ENCODE data around the gene DCAF15.

DNA sequence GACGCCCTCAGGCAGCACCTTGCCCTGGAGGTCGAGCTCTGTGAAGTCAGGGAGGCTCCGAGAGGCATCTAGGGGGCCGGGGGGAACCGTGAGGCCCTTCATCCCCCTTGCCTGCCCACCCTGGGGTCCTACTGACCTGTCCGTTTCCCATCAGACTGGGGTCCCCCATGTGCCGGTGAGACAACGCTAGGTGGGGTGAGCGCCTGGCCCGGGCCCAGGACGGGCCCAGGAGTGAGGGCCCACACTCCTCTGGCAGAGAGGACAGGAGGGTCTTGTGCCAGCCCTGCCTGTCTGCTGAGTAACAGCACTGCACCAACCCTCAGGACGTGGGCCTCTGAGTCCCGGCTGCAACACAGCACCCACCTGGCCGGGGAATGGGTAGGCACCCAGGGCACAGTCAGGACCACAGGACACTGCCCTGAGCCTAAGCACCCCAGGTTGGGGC lies 14.4 kb downstream of the DCAF15 start:
- TF ChIP-seq, protein P1, sequence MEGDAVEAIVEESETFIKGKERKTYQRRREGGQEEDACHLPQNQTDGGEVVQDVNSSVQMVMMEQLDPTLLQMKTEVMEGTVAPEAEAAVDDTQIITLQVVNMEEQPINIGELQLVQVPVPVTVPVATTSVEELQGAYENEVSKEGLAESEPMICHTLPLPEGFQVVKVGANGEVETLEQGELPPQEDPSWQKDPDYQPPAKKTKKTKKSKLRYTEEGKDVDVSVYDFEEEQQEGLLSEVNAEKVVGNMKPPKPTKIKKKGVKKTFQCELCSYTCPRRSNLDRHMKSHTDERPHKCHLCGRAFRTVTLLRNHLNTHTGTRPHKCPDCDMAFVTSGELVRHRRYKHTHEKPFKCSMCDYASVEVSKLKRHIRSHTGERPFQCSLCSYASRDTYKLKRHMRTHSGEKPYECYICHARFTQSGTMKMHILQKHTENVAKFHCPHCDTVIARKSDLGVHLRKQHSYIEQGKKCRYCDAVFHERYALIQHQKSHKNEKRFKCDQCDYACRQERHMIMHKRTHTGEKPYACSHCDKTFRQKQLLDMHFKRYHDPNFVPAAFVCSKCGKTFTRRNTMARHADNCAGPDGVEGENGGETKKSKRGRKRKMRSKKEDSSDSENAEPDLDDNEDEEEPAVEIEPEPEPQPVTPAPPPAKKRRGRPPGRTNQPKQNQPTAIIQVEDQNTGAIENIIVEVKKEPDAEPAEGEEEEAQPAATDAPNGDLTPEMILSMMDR (conservative IDR thresholded peaks at IDR 0.05; ENCODE audit: low read depth in 2 of 2): no peak
- TF ChIP-seq ZNF331 (CRISPR knock-in tag; IDR thresholded peaks at IDR 0.05; ENCODE audit: low read depth) (no peak), EZH2 (IDR thresholded peaks at IDR 0.05; ENCODE audit: low read depth, unreplicated experiment) (no peak), EZH2phosphoT487 (IDR thresholded peaks at IDR 0.05; ENCODE audit: unreplicated experiment) (no peak), POLR2AphosphoS5 (IDR thresholded peaks at IDR 0.05; ENCODE audit: low read depth) (no peak), JUNB (IDR thresholded peaks at IDR 0.05; ENCODE audit: unreplicated experiment) (no peak), ZNF114 (CRISPR knock-in tag; IDR thresholded peaks at IDR 0.05) (no peak), CREB1 (CRISPR knock-in tag; IDR thresholded peaks at IDR 0.05; ENCODE audit: low read depth) (no peak), STAT1 (IDR thresholded peaks at IDR 0.05; ENCODE audit: unreplicated experiment) (no peak), NANOG (IDR thresholded peaks at IDR 0.05; ENCODE audit: borderline replicate concordance) (no peak)
- TF ChIP-seq, protein P2, sequence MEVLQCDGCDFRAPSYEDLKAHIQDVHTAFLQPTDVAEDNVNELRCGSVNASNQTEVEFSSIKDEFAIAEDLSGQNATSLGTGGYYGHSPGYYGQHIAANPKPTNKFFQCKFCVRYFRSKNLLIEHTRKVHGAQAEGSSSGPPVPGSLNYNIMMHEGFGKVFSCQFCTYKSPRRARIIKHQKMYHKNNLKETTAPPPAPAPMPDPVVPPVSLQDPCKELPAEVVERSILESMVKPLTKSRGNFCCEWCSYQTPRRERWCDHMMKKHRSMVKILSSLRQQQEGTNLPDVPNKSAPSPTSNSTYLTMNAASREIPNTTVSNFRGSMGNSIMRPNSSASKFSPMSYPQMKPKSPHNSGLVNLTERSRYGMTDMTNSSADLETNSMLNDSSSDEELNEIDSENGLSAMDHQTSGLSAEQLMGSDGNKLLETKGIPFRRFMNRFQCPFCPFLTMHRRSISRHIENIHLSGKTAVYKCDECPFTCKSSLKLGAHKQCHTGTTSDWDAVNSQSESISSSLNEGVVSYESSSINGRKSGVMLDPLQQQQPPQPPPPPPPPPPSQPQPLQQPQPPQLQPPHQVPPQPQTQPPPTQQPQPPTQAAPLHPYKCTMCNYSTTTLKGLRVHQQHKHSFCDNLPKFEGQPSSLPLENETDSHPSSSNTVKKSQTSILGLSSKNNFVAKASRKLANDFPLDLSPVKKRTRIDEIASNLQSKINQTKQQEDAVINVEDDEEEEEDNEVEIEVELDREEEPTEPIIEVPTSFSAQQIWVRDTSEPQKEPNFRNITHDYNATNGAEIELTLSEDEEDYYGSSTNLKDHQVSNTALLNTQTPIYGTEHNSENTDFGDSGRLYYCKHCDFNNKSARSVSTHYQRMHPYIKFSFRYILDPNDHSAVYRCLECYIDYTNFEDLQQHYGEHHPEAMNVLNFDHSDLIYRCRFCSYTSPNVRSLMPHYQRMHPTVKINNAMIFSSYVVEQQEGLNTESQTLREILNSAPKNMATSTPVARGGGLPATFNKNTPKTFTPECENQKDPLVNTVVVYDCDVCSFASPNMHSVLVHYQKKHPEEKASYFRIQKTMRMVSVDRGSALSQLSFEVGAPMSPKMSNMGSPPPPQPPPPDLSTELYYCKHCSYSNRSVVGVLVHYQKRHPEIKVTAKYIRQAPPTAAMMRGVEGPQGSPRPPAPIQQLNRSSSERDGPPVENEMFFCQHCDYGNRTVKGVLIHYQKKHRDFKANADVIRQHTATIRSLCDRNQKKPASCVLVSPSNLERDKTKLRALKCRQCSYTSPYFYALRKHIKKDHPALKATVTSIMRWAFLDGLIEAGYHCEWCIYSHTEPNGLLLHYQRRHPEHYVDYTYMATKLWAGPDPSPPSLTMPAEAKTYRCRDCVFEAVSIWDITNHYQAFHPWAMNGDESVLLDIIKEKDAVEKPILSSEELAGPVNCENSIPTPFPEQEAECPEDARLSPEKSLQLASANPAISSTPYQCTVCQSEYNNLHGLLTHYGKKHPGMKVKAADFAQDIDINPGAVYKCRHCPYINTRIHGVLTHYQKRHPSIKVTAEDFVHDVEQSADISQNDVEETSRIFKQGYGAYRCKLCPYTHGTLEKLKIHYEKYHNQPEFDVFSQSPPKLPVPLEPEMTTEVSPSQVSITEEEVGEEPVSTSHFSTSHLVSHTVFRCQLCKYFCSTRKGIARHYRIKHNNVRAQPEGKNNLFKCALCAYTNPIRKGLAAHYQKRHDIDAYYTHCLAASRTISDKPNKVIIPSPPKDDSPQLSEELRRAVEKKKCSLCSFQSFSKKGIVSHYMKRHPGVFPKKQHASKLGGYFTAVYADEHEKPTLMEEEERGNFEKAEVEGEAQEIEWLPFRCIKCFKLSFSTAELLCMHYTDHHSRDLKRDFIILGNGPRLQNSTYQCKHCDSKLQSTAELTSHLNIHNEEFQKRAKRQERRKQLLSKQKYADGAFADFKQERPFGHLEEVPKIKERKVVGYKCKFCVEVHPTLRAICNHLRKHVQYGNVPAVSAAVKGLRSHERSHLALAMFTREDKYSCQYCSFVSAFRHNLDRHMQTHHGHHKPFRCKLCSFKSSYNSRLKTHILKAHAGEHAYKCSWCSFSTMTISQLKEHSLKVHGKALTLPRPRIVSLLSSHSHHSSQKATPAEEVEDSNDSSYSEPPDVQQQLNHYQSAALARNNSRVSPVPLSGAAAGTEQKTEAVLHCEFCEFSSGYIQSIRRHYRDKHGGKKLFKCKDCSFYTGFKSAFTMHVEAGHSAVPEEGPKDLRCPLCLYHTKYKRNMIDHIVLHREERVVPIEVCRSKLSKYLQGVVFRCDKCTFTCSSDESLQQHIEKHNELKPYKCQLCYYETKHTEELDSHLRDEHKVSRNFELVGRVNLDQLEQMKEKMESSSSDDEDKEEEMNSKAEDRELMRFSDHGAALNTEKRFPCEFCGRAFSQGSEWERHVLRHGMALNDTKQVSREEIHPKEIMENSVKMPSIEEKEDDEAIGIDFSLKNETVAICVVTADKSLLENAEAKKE (CRISPR knock-in tag; IDR thresholded peaks at IDR 0.05): no peak
- TF ChIP-seq, protein P3, sequence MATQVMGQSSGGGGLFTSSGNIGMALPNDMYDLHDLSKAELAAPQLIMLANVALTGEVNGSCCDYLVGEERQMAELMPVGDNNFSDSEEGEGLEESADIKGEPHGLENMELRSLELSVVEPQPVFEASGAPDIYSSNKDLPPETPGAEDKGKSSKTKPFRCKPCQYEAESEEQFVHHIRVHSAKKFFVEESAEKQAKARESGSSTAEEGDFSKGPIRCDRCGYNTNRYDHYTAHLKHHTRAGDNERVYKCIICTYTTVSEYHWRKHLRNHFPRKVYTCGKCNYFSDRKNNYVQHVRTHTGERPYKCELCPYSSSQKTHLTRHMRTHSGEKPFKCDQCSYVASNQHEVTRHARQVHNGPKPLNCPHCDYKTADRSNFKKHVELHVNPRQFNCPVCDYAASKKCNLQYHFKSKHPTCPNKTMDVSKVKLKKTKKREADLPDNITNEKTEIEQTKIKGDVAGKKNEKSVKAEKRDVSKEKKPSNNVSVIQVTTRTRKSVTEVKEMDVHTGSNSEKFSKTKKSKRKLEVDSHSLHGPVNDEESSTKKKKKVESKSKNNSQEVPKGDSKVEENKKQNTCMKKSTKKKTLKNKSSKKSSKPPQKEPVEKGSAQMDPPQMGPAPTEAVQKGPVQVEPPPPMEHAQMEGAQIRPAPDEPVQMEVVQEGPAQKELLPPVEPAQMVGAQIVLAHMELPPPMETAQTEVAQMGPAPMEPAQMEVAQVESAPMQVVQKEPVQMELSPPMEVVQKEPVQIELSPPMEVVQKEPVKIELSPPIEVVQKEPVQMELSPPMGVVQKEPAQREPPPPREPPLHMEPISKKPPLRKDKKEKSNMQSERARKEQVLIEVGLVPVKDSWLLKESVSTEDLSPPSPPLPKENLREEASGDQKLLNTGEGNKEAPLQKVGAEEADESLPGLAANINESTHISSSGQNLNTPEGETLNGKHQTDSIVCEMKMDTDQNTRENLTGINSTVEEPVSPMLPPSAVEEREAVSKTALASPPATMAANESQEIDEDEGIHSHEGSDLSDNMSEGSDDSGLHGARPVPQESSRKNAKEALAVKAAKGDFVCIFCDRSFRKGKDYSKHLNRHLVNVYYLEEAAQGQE (IDR thresholded peaks at IDR 0.05; ENCODE audit: unreplicated experiment): no peak
- TF ChIP-seq, protein P4, sequence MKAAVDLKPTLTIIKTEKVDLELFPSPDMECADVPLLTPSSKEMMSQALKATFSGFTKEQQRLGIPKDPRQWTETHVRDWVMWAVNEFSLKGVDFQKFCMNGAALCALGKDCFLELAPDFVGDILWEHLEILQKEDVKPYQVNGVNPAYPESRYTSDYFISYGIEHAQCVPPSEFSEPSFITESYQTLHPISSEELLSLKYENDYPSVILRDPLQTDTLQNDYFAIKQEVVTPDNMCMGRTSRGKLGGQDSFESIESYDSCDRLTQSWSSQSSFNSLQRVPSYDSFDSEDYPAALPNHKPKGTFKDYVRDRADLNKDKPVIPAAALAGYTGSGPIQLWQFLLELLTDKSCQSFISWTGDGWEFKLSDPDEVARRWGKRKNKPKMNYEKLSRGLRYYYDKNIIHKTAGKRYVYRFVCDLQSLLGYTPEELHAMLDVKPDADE (IDR thresholded peaks at IDR 0.05): no peak

All from GM23338 (cell line).